Neural cell (in vitro differentiated cells): ENCODE data around the gene PSMC3. TPM values are rescaled to one million over a fixed set of nuclear protein-coding genes. Genes with fewer than 3 reads are reported as not detected.

Experiments
- H2AFZ ChIP-seq: fragments of 200-600, 300-800 bp; sonication (generic), shearing (Covaris generic); 2 replicates; pipeline ENCODE4 v1.6.0; 2014; ENCODE audit warnings: low read depth, mild to moderate bottlenecking, antibody characterized with exemption, low read length, moderate library complexity
- H3F3A ChIP-seq: fragments of 200-600 bp; shearing (Covaris generic); 2 replicates; pipeline ENCODE4 v1.6.1; 2016; ENCODE audit warnings: mild to moderate bottlenecking, moderate library complexity, mixed read lengths, antibody characterized with exemption, low read length; ENCODE audit not compliant: insufficient read depth, poor library complexity, severe bottlenecking
- H3K27ac ChIP-seq: fragments of 200-600, 300-800 bp; sonication (generic), shearing (Covaris generic); 2 replicates; pipeline ENCODE4 v1.5.1; 2014; ENCODE audit warnings: mild to moderate bottlenecking, low read length, moderate library complexity
- H3K27me3 ChIP-seq: fragments of 300-800, 200-600 bp; sonication (generic), shearing (Covaris generic); 2 replicates; pipeline ENCODE4 v1.6.0; 2014; ENCODE audit warnings: mild to moderate bottlenecking, low read depth, low read length, moderate library complexity; ENCODE audit not compliant: insufficient read depth
- H3K36me3 ChIP-seq: fragments of 300-800, 200-600 bp; sonication (generic), shearing (Covaris generic); 2 replicates; pipeline ENCODE4 v1.5.1; 2014; ENCODE audit warnings: mild to moderate bottlenecking, antibody characterized with exemption, low read length, moderate library complexity; ENCODE audit not compliant: insufficient read depth
- H3K4me2 ChIP-seq: fragments of 300-800, 200-600 bp; sonication (generic), shearing (Covaris generic); 2 replicates; pipeline ENCODE4 v1.6.0; 2014; ENCODE audit warnings: mild to moderate bottlenecking, low read length
- H3K4me3 ChIP-seq: fragments of 300-800, 200-600 bp; sonication (generic), shearing (Covaris generic); 2 replicates; pipeline ENCODE4 v1.5.1; 2014; ENCODE audit warnings: mild to moderate bottlenecking, low read length, moderate library complexity
- H3K79me2 ChIP-seq: fragments of 200-600 bp; shearing (Covaris generic); replicated peaks from 2 replicates; pipeline ENCODE4 v1.6.0; 2014; ENCODE audit warnings: mild to moderate bottlenecking, low read length, moderate library complexity; ENCODE audit not compliant: insufficient read depth
- H3K9ac ChIP-seq: fragments of 300-800, 200-600 bp; sonication (generic), shearing (Covaris generic); 2 replicates; pipeline ENCODE4 v1.6.1; 2016; ENCODE audit warnings: mild to moderate bottlenecking, low read length, mixed read lengths
- H3K9me2 ChIP-seq: fragments of 200-600 bp; shearing (Covaris generic); 2 replicates; pipeline ENCODE4 v1.6.1; 2016; ENCODE audit warnings: mild to moderate bottlenecking, low read length, mixed read lengths; ENCODE audit not compliant: insufficient read depth
- H3K9me3 ChIP-seq: fragments of 200-600, 300-800 bp; sonication (generic), shearing (Covaris generic); 2 replicates; pipeline ENCODE4 v1.6.1; 2016; ENCODE audit warnings: mild to moderate bottlenecking, mixed run types, low read length, moderate library complexity, mixed read lengths
- H4K20me1 ChIP-seq: fragments of 200-600 bp; shearing (Covaris generic); 2 replicates; pipeline ENCODE4 v1.6.1; 2016; ENCODE audit warnings: mild to moderate bottlenecking, mixed run types; ENCODE audit not compliant: insufficient read depth
- CTCF ChIP-seq: fragments of 450-650 bp; IDR thresholded peaks from 2 replicates; pipeline ENCODE4 v1.5.1; 2014; ENCODE audit warnings: antibody characterized with exemption, mild to moderate bottlenecking, moderate library complexity; ENCODE audit not compliant: poor library complexity, severe bottlenecking
- EP300 ChIP-seq: fragments of 450-650 bp; conservative IDR thresholded peaks from 2 replicates; pipeline ENCODE4 v1.6.1; 2014; ENCODE audit warnings: antibody characterized with exemption, mild to moderate bottlenecking, moderate library complexity; ENCODE audit not compliant: poor library complexity, severe bottlenecking
- EZH2 ChIP-seq: fragments of 200-600, 300-800 bp; shearing (Covaris generic), sonication (generic); IDR thresholded peaks from 2 replicates; pipeline ENCODE4 v1.6.1; 2014; ENCODE audit warnings: antibody characterized with exemption, low read length, borderline replicate concordance, mild to moderate bottlenecking; ENCODE audit not compliant: insufficient read depth, poor library complexity, severe bottlenecking
- MXI1 ChIP-seq: fragments of 450-650 bp; conservative IDR thresholded peaks from 2 replicates; pipeline ENCODE4 v1.6.1; 2014; ENCODE audit warnings: antibody characterized with exemption, mild to moderate bottlenecking; ENCODE audit not compliant: poor library complexity, severe bottlenecking
- POLR2AphosphoS5 ChIP-seq: IDR thresholded peaks from 2 replicates; pipeline ENCODE4 v1.6.1; 2012
- RAD21 ChIP-seq: fragments of 450-650 bp; conservative IDR thresholded peaks from 2 replicates; pipeline ENCODE4 v1.6.1; 2014; ENCODE audit warnings: antibody characterized with exemption, mild to moderate bottlenecking, moderate library complexity
- REST ChIP-seq: IDR thresholded peaks from 2 replicates; pipeline ENCODE4 v1.6.1; 2012; ENCODE audit warnings: borderline replicate concordance
- SMC3 ChIP-seq: fragments of 450-650 bp; conservative IDR thresholded peaks from 2 replicates; pipeline ENCODE4 v1.6.1; 2014; ENCODE audit warnings: antibody characterized with exemption, mild to moderate bottlenecking, moderate library complexity; ENCODE audit not compliant: poor library complexity
- TAF1 ChIP-seq: IDR thresholded peaks from 2 replicates; pipeline ENCODE4 v1.6.1; 2012; ENCODE audit warnings: low read depth
- polyA plus RNA-seq: library from polyadenylated mRNA; depleted of rRNA; stranded (reverse); fragments of >200 nt; gene quantifications from 2 replicates; pipeline ENCODE4 v1.2.3, GENCODE V29; 2014

PSMC3 gene
- polyA plus RNA-seq, 1 donor from 2014 or later, result 157 TPM

GRCh38 chr11:47394050-47394321 lies 32.3 kb downstream of the PSMC3 start:
- no peak overlapping the region for H3K4me2 ChIP-seq
- H3F3A ChIP-seq, result no peaks in the 10 kb centered on the region
- no peaks in the 10 kb centered on the region for H3K36me3 ChIP-seq
- H3K9me2 ChIP-seq, result no peaks in the 10 kb centered on the region
- no peak overlapping the region for H3K27ac ChIP-seq
- H3K27me3 ChIP-seq, result no peaks in the 10 kb centered on the region
- H4K20me1 ChIP-seq, result no peaks in the 10 kb centered on the region
- H3K9me3 ChIP-seq, result no peaks in the 10 kb centered on the region
- no peaks in the 10 kb centered on the region for H3K79me2 ChIP-seq
- no peak for TF ChIP-seq POLR2AphosphoS5
- no peak for TF ChIP-seq TAF1
- TF ChIP-seq CTCF, result no peak
- TF ChIP-seq EP300, result no peak
- no peak for TF ChIP-seq REST
- TF ChIP-seq SMC3, result no peak
- TF ChIP-seq MXI1, result no peak
- TF ChIP-seq RAD21, result no peak
- TF ChIP-seq EZH2, result no peak
- no peak overlapping the region for H3K9ac ChIP-seq
- no peak overlapping the region for H2AFZ ChIP-seq
- H3K4me3 ChIP-seq, result no peak overlapping the region

- TF ChIP-seq TAF1 (no peak), RAD21 (no peak), EZH2 (no peak), POLR2AphosphoS5 (no peak), REST (no peak), EP300 (no peak), SMC3 (no peak), MXI1 (no peak), CTCF (no peak)
- no peak overlapping the region for H2AFZ ChIP-seq
- H3K4me2 ChIP-seq, result no peak overlapping the region
- no peaks in the 10 kb centered on the region for H3K27me3 ChIP-seq
- no peak overlapping the region for H3K4me3 ChIP-seq
- no peak overlapping the region for H3K27ac ChIP-seq
- H3K9me2 ChIP-seq, result no peaks in the 10 kb centered on the region
- H4K20me1 ChIP-seq, result no peaks in the 10 kb centered on the region
- no peaks in the 10 kb centered on the region for H3K79me2 ChIP-seq
- no peak overlapping the region for H3K9ac ChIP-seq
- no peaks in the 10 kb centered on the region for H3K36me3 ChIP-seq
- H3K9me3 ChIP-seq, result no peaks in the 10 kb centered on the region
- H3F3A ChIP-seq, result no peaks in the 10 kb centered on the region
Observed at GRCh38 chr11:47393163-47394049, 32.8 kb downstream of the PSMC3 start.
